HG03196 (cell line): Measurements from ENCODE around the gene CA5A.

ENCODE experiments used
- ATAC-seq: cut with Tn5 transposase; IDR thresholded peaks from one replicate; pipeline ENCODE4 v1.9.1; 2021; ENCODE audit not compliant: unreplicated experiment

Gene CA5A

GRCh38 chr16:87841340-87842208 is 94.8 kb downstream of the CA5A start:
- ATAC-seq: no peak

- no peak for ATAC-seq
Observed at GRCh38 chr16:87840271-87840978, 95.9 kb downstream of the CA5A start.

GRCh38 chr16:87839542-87840270 is 96.6 kb downstream of the CA5A start:
- no peak for ATAC-seq

DNA sequence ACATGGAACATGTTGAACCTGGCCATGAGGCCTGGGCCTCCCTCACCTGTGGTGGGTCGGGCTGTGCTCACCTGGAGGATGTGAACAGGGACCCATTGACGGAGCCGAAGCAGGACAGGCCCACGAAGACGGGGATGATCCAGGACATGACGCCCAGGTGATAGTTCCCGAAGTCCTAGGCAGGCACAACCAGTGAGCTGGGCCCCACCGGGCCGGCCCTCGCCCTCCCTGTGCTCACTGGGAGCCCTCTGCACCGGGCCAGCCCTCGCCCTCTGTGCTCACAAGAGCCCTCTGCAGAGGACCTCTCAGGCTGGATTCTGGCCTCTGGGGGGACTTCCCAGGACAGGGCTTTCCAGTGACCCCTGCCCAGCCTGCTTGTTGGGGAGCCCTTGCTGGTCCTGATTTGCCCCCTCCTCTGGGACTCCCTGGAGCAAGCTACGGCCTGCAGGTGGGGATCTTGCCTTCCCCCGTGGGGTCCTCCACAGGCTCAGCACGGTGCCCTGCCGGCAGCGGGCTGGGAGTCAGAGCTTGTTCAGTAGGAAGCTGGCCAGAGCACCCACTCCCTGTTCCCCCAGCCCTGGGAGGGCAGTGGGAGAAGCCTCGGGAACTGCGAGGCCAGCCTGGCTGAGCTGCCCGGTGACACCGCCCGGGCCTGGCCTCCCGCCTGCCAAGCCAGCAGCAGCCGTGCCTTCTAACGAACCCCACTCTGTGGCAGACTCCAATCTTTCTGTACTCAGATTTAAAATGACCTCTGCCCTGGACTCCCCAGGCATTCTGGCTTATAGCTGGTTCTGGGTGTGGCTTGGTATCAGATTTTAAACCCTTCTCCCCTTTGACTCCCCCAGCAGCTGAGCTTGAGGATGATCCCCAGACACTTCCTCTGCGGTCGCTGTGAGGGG is 97.4 kb downstream of the CA5A start:
- no peak for ATAC-seq
